Fibroblast of pulmonary artery (primary cell): ENCODE data around the gene ADGRF1.
"Not testable (repeated sequence)": the region's sequence is repeated elsewhere in the genome, so short reads cannot be mapped to it uniquely, and the experiment has no call there.

ENCODE experiments used
- DNase-seq: peaks from one replicate; pipeline ENCODE4 v3.0.0-alpha.2; 2010; ENCODE audit warnings: low read depth
- H3K4me3 ChIP-seq: replicated peaks from 2 replicates; pipeline ENCODE4 v1.5.1; 2011; ENCODE audit warnings: low read depth, mild to moderate bottlenecking, control low read depth, low read length, moderate library complexity
- CTCF ChIP-seq: IDR thresholded peaks from 2 replicates; pipeline ENCODE4 v1.5.1; 2011; ENCODE audit warnings: mild to moderate bottlenecking, control low read depth, low read length, inconsistent platforms; ENCODE audit errors: missing control alignments

The ADGRF1 gene

GRCh38 chr6:47061309-47062300 lies 19.5 kb upstream of the ADGRF1 start:
- no peak for TF ChIP-seq CTCF
- no peak overlapping the region for H3K4me3 ChIP-seq
- peak; percentile 52 for DNase-seq

- DNase-seq = no peak
- TF ChIP-seq CTCF = no peak
- H3K4me3 ChIP-seq = no peak overlapping the region
Measured at GRCh38 chr6:47059216-47059885, 17.2 kb upstream of the ADGRF1 start.

GRCh38 chr6:47057830-47058540 lies 15.9 kb upstream of the ADGRF1 start:
- DNase-seq = peak; percentile 30
- no peak overlapping the region for H3K4me3 ChIP-seq
- TF ChIP-seq CTCF = no peak

GRCh38 chr6:47056832-47057231 lies 14.7 kb upstream of the ADGRF1 start:
- no peak for TF ChIP-seq CTCF
- no peak overlapping the region for H3K4me3 ChIP-seq
- DNase-seq = no peak

- not testable (repeated sequence) for DNase-seq
Measured at GRCh38 chr6:47054302-47054701, 12.2 kb upstream of the ADGRF1 start.

GRCh38 chr6:47048638-47049037 lies 6.5 kb upstream of the ADGRF1 start:
- no peak for TF ChIP-seq CTCF
- no peak for DNase-seq
- H3K4me3 ChIP-seq = no peak overlapping the region

More at GRCh38 chr6:47054302-47054701, 12.2 kb upstream of the ADGRF1 start:
- not testable (repeated sequence) for H3K4me3 ChIP-seq
